ENCODE data around the gene EIF1AD.

EIF1AD gene

GRCh38 chr11:66016793-66017177 is 14.8 kb upstream of the EIF1AD start:
- Histone ChIP-seq H3K4me3 (ENCODE audit: low read length, poor library complexity, severe bottlenecking) (no peak overlapping the region), H3K9me3 (ENCODE audit: insufficient read depth, low read depth, low read length) (no peaks in the 10 kb centered on the region), H2AFZ (ENCODE audit: low read length) (no peak overlapping the region), H3F3A (ENCODE audit: low read depth) (no peaks in the 10 kb centered on the region), H3K36me3 (ENCODE audit: insufficient read depth, low read length) (no peaks in the 10 kb centered on the region), H4K20me1 (ENCODE audit: insufficient read depth, low read length, poor library complexity, severe bottlenecking) (no peaks in the 10 kb centered on the region), H3K27me3 (ENCODE audit: insufficient read depth, low read length, poor library complexity, severe bottlenecking) (no peaks in the 10 kb centered on the region), H3K9me2 (replicated peaks; ENCODE audit: low read depth, low read length) (no peaks in the 10 kb centered on the region), H3K4me1 (ENCODE audit: insufficient read depth, low read length, poor library complexity, severe bottlenecking) (peaks cover 13% of the 10 kb centered on the region), H3K79me2 (ENCODE audit: insufficient read depth, low read length) (no peaks in the 10 kb centered on the region), H3K4me2 (ENCODE audit: low read depth, low read length, poor library complexity, severe bottlenecking) (no peak overlapping the region), H3K9ac (ENCODE audit: low read depth, low read length, poor library complexity, severe bottlenecking) (no peak overlapping the region)
- TF ChIP-seq CTCF (conservative IDR thresholded peaks at IDR 0.05; ENCODE audit: low read length) (no peak), EZH2phosphoT487 (IDR thresholded peaks at IDR 0.05; ENCODE audit: borderline replicate concordance) (no peak)

GRCh38 chr11:66015936-66016792 is 14.2 kb upstream of the EIF1AD start:
- Histone ChIP-seq H3K9me2 (replicated peaks; ENCODE audit: low read depth, low read length) (no peaks in the 10 kb centered on the region), H4K20me1 (ENCODE audit: insufficient read depth, low read length, poor library complexity, severe bottlenecking) (no peaks in the 10 kb centered on the region), H3K4me1 (ENCODE audit: insufficient read depth, low read length, poor library complexity, severe bottlenecking) (peaks cover 7% of the 10 kb centered on the region), H3K36me3 (ENCODE audit: insufficient read depth, low read length) (no peaks in the 10 kb centered on the region), H3K79me2 (ENCODE audit: insufficient read depth, low read length) (no peaks in the 10 kb centered on the region), H3K4me2 (ENCODE audit: low read depth, low read length, poor library complexity, severe bottlenecking) (no peak overlapping the region), H2AFZ (ENCODE audit: low read length) (no peak overlapping the region), H3K4me3 (ENCODE audit: low read length, poor library complexity, severe bottlenecking) (no peak overlapping the region), H3K27me3 (ENCODE audit: insufficient read depth, low read length, poor library complexity, severe bottlenecking) (no peaks in the 10 kb centered on the region), H3K9me3 (ENCODE audit: insufficient read depth, low read depth, low read length) (no peaks in the 10 kb centered on the region), H3F3A (ENCODE audit: low read depth) (no peaks in the 10 kb centered on the region), H3K9ac (ENCODE audit: low read depth, low read length, poor library complexity, severe bottlenecking) (no peak overlapping the region)
- TF ChIP-seq CTCF (conservative IDR thresholded peaks at IDR 0.05; ENCODE audit: low read length) (no peak), EZH2phosphoT487 (IDR thresholded peaks at IDR 0.05; ENCODE audit: borderline replicate concordance) (no peak)

- no peaks in the 10 kb centered on the region for H3K9me3 ChIP-seq (ENCODE audit: insufficient read depth, low read depth, low read length)
- H3K4me3 ChIP-seq (ENCODE audit: low read length, poor library complexity, severe bottlenecking): no peak overlapping the region
- H3K9ac ChIP-seq (ENCODE audit: low read depth, low read length, poor library complexity, severe bottlenecking): no peak overlapping the region
- H3K36me3 ChIP-seq (ENCODE audit: insufficient read depth, low read length): no peaks in the 10 kb centered on the region
- H3F3A ChIP-seq (ENCODE audit: low read depth): no peaks in the 10 kb centered on the region
- TF ChIP-seq EZH2phosphoT487 (IDR thresholded peaks at IDR 0.05; ENCODE audit: borderline replicate concordance): no peak
- TF ChIP-seq CTCF (conservative IDR thresholded peaks at IDR 0.05; ENCODE audit: low read length): no peak
- H3K4me1 ChIP-seq (ENCODE audit: insufficient read depth, low read length, poor library complexity, severe bottlenecking): peaks cover 5% of the 10 kb centered on the region
- H3K9me2 ChIP-seq (replicated peaks; ENCODE audit: low read depth, low read length): no peaks in the 10 kb centered on the region
- no peaks in the 10 kb centered on the region for H4K20me1 ChIP-seq (ENCODE audit: insufficient read depth, low read length, poor library complexity, severe bottlenecking)
- no peaks in the 10 kb centered on the region for H3K27me3 ChIP-seq (ENCODE audit: insufficient read depth, low read length, poor library complexity, severe bottlenecking)
- no peak overlapping the region for H2AFZ ChIP-seq (ENCODE audit: low read length)
- no peaks in the 10 kb centered on the region for H3K79me2 ChIP-seq (ENCODE audit: insufficient read depth, low read length)
- H3K4me2 ChIP-seq (ENCODE audit: low read depth, low read length, poor library complexity, severe bottlenecking): no peak overlapping the region
Observed at GRCh38 chr11:66015454-66015881, 13.5 kb upstream of the EIF1AD start.

Data from Loucy (cell line).